ENCODE results near the gene SAMM50.
A peak's percentile ranks its signal among the peaks of the same experiment; 100 is the strongest.

- TF ChIP-seq CTCF (IDR thresholded peaks at IDR 0.05): peak; percentile 92 to 97 (median 93)
- TF ChIP-seq POLR2A (IDR thresholded peaks at IDR 0.05; ENCODE audit: low read depth): no peak
- TF ChIP-seq POLR2AphosphoS5 (IDR thresholded peaks at IDR 0.05): peak in 1 of 2 donors; percentile 44
Measured at GRCh38 chr22:43993072-43993760, 38.0 kb downstream of the SAMM50 start.

All from esophagus muscularis mucosa (tissue), 3 donors.